ENCODE data around the gene CHAC2.

- TF ChIP-seq CTCF (IDR thresholded peaks at IDR 0.05) (no peak), EZH2 (IDR thresholded peaks at IDR 0.05; ENCODE audit: borderline replicate concordance, insufficient read depth, low read depth, low read length, poor library complexity, severe bottlenecking) (no peak)
Measured at GRCh38 chr2:53753041-53753440, 14.6 kb upstream of the CHAC2 start.

Data from B cell (primary cell).